Suprapubic skin (tissue), 4 donors: ENCODE results near the gene STX4. TPM values are rescaled to one million over a fixed set of nuclear protein-coding genes. Genes with fewer than 3 reads are reported as not detected.

Experiments
- DNase-seq, 2 donors: peaks; one replicate each; pipeline ENCODE4 v3.0.0-alpha.2; 2019; ENCODE audit warnings: low spot score in 2 of 2
- H3K27ac ChIP-seq: fragments of 200-600 bp; sonication (generic); one replicate; pipeline ENCODE4 v1.5.1; 2019
- H3K27me3 ChIP-seq: fragments of 200-600 bp; sonication (generic); one replicate; pipeline ENCODE4 v1.5.1; 2019
- H3K36me3 ChIP-seq: fragments of 200-600 bp; sonication (generic); one replicate; pipeline ENCODE4 v1.5.1; 2019
- H3K4me1 ChIP-seq: fragments of 200-600 bp; sonication (generic); one replicate; pipeline ENCODE4 v1.5.1; 2019
- H3K4me3 ChIP-seq: fragments of 200-600 bp; sonication (generic); one replicate; pipeline ENCODE4 v1.5.1; 2019; ENCODE audit warnings: mild to moderate bottlenecking
- H3K9me3 ChIP-seq: fragments of 200-600 bp; sonication (generic); one replicate; pipeline ENCODE4 v1.5.1; 2019
- CTCF ChIP-seq, 2 donors: fragments of 200-600 bp in 1 of 2; fragments of 450-650 bp in 1 of 2; sonication (generic) in 1 of 2; IDR thresholded peaks; one replicate each; pipeline ENCODE4 v1.5.1; 2016 to 2019; ENCODE audit warnings: antibody characterized with exemption in 2 of 2, mild to moderate bottlenecking in 1 of 2, moderate library complexity in 1 of 2
- EP300 ChIP-seq: sonication (generic); formaldehyde crosslinking; IDR thresholded peaks from one replicate; pipeline ENCODE4 v1.6.1; 2017; ENCODE audit warnings: antibody characterized with exemption
- POLR2A ChIP-seq, 2 donors: fragments of 450-650 bp; IDR thresholded peaks; one replicate each; pipeline ENCODE4 v1.6.1; 2017; ENCODE audit warnings: antibody characterized with exemption in 2 of 2, mild to moderate bottlenecking in 2 of 2, moderate library complexity in 2 of 2
- POLR2AphosphoS5 ChIP-seq, 3 donors: sonication (generic); formaldehyde crosslinking; IDR thresholded peaks; one replicate each; pipeline ENCODE4 v1.6.1; 2017; ENCODE audit warnings: antibody characterized with exemption in 3 of 3
- WGBS: methylation state at CpG from one replicate; pipeline ENCODE4 v1.1.5; 2018; 5-methylcytosine and 5-hydroxymethylcytosine counted together
- total RNA-seq, 4 donors: library from RNA; depleted of rRNA; stranded (reverse); fragments of >200 nt; gene quantifications; one replicate each; pipeline ENCODE4 v1.1.0, GENCODE V29; 2016

Gene STX4
- total RNA-seq, 4 donors from 2014 or later: 32.5 to 118 (median 47.8) TPM

DNA sequence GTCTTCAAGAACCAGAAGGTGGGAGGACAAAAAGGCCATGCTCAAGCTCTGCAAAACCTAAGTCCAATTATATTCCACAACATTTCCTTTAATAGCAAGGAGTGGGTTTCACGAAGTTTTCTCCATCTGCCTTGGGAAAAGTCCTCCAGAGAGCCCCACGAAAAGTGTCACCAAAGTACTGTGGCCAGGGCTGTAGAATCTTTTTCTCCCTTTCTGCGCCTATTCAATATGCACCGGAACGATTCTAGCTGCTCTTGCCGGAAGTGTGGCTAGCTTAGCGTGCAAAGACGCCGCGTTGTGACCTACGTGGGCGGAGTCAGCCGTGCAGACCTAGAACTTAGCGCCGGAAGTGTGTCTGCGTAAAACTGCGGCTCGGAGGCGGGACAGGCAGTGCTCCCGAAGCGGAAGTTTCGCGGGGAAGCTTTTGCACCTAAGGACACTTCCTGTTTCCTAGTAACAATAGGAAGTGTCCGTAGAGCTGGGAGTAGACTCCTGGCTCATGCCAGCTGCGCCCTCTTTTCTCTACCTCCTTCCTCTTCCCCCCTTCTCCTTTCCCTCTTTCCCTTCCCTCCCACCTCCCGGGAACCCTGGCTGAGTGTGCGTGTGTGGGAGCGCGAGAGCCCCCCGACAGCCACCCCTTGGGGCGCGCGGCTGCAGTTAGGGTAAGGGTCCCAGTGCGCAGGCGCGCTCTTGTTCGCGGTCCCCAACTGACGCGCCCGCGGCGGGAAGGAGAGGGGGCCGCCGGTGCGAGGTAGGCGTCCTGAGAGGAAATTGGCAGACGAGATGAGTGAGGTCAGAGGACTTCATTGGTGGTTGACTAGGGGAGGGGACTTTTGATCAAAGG is 40.8 kb downstream of the STX4 start, which contains the start of the genes ZNF646 and ZNF668:
ZNF646 (plus strand) TSS at position 453 of the 844 bp plus-strand sequence. CDS start 1,903 bp downstream, outside the sequence.
ZNF668 (minus strand) TSS at position 271 of the 844 bp plus-strand sequence. CDS start 9,781 bp downstream, outside the sequence.
- Histone ChIP-seq H3K36me3 (peaks cover 32% of the 10 kb centered on the region), H3K4me3 (peak within 1 kb of the TSS; percentile 91), H3K9me3 (no peaks in the 10 kb centered on the region), H3K27me3 (no peaks in the 10 kb centered on the region), H3K4me1 (peaks cover 36% of the 10 kb centered on the region), H3K27ac (peak within 1 kb of the TSS; percentile 93)
- peak; percentile 24 to 88 (median 86) for TF ChIP-seq POLR2AphosphoS5 (IDR thresholded peaks at IDR 0.05)
- TF ChIP-seq CTCF (IDR thresholded peaks at IDR 0.05): no peak
- WGBS: 1% methylated on average over 33 of the region's 48 CpGs
- DNase-seq: peak; percentile 99

GRCh38 chr16:31074814-31075183 is 41.4 kb downstream of the STX4 start:
- Histone ChIP-seq H3K27me3 (no peaks in the 10 kb centered on the region), H3K36me3 (peaks cover 38% of the 10 kb centered on the region), H3K9me3 (no peaks in the 10 kb centered on the region), H3K4me3 (peak overlapping the region; percentile 91), H3K27ac (peak overlapping the region; percentile 93), H3K4me1 (peaks cover 39% of the 10 kb centered on the region)
- TF ChIP-seq POLR2A (IDR thresholded peaks at IDR 0.05): no peak
- no peak for TF ChIP-seq POLR2AphosphoS5 (IDR thresholded peaks at IDR 0.05)
- TF ChIP-seq CTCF (IDR thresholded peaks at IDR 0.05): no peak
- no peak for TF ChIP-seq EP300
- WGBS: 1% methylated on average over 7 of the region's 7 CpGs
- no peak for DNase-seq

DNA sequence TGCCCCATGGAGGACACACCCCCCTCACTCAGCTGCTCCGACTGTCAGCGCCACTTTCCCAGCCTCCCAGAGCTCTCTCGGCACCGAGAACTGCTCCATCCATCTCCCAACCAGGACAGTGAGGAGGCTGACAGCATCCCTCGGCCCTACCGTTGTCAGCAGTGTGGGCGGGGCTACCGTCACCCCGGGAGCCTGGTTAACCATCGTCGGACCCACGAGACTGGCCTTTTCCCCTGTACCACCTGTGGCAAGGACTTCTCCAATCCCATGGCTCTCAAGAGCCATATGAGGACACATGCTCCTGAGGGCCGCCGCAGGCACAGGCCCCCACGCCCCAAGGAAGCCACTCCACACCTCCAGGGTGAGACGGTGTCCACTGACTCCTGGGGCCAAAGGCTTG is 43.0 kb downstream of the STX4 start:
- no peak for DNase-seq
- Histone ChIP-seq H3K27ac (no peak overlapping the region), H3K36me3 (peaks cover 52% of the 10 kb centered on the region), H3K4me1 (peaks cover 38% of the 10 kb centered on the region), H3K4me3 (no peak overlapping the region), H3K9me3 (no peaks in the 10 kb centered on the region), H3K27me3 (no peaks in the 10 kb centered on the region)
- TF ChIP-seq EP300 (no peak), POLR2A (IDR thresholded peaks at IDR 0.05) (no peak), POLR2AphosphoS5 (IDR thresholded peaks at IDR 0.05) (no peak), CTCF (IDR thresholded peaks at IDR 0.05) (no peak)
- 68% methylated on average over 14 of the region's 16 CpGs for WGBS

GRCh38 chr16:31077024-31077423 is 43.7 kb downstream of the STX4 start:
- Histone ChIP-seq H3K36me3 (peaks cover 54% of the 10 kb centered on the region), H3K27ac (no peak overlapping the region), H3K4me1 (peaks cover 38% of the 10 kb centered on the region), H3K27me3 (no peaks in the 10 kb centered on the region), H3K9me3 (no peaks in the 10 kb centered on the region), H3K4me3 (no peak overlapping the region)
- no peak for TF ChIP-seq CTCF (IDR thresholded peaks at IDR 0.05)
- no peak for TF ChIP-seq EP300
- no peak for TF ChIP-seq POLR2AphosphoS5 (IDR thresholded peaks at IDR 0.05)
- TF ChIP-seq POLR2A (IDR thresholded peaks at IDR 0.05): no peak
- 89% methylated on average over 8 of the region's 13 CpGs for WGBS
- DNase-seq: no peak

DNA sequence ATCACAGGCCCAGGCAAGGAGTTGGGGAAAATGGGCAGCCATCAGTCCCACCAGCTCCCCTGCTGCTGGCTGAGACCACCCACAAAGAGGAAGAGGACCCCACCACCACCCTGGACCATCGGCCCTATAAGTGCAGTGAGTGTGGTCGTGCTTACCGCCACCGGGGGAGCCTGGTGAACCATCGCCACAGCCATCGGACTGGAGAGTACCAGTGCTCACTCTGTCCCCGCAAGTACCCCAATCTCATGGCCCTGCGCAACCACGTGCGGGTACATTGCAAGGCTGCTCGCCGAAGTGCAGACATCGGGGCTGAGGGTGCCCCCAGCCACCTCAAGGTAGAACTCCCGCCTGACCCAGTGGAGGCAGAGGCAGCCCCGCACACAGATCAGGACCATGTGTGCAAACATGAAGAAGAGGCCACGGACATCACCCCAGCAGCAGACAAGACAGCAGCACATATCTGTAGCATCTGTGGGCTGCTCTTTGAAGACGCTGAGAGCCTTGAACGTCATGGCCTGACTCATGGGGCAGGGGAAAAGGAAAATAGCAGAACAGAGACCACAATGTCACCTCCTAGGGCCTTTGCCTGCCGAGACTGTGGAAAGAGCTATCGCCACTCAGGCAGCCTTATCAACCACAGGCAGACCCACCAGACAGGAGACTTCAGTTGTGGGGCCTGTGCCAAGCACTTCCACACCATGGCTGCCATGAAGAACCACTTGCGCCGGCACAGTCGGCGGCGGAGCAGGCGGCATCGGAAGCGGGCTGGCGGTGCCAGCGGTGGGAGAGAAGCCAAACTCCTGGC is 44.4 kb downstream of the STX4 start:
- no peak overlapping the region for H3K4me3 ChIP-seq
- H3K27ac ChIP-seq: no peak overlapping the region
- H3K4me1 ChIP-seq: peaks cover 36% of the 10 kb centered on the region
- no peaks in the 10 kb centered on the region for H3K27me3 ChIP-seq
- no peaks in the 10 kb centered on the region for H3K9me3 ChIP-seq
- no peak for DNase-seq
- TF ChIP-seq POLR2AphosphoS5 (IDR thresholded peaks at IDR 0.05) (no peak), POLR2A (IDR thresholded peaks at IDR 0.05) (no peak)
- peaks cover 61% of the 10 kb centered on the region for H3K36me3 ChIP-seq
- WGBS: 97% methylated on average over 15 of the region's 30 CpGs
